Transverse colon (tissue), 4 donors: ENCODE results near the gene LRRC17. TPM values are rescaled to one million over a fixed set of nuclear protein-coding genes. Genes with fewer than 3 reads are reported as not detected.

Source experiments
- DNase-seq: peaks from one replicate; pipeline ENCODE4 v3.0.0-alpha.2; 2019
- H3K27ac ChIP-seq, 4 donors: fragments of 200-600 bp; sonication (generic); 2 replicates each; pipeline ENCODE4 v1.5.1; 2016 to 2018; ENCODE audit warnings: inconsistent platforms in 4 of 4
- H3K27me3 ChIP-seq: fragments of 200-600 bp; sonication (generic); 2 replicates; pipeline ENCODE4 v1.5.1; 2017; ENCODE audit warnings: inconsistent platforms
- H3K36me3 ChIP-seq, 4 donors: fragments of 200-600 bp; sonication (generic); 2 replicates each; pipeline ENCODE4 v1.5.1; 2017 to 2019; ENCODE audit warnings: inconsistent platforms in 4 of 4
- H3K4me1 ChIP-seq, 4 donors: fragments of 200-600 bp; sonication (generic); 2 replicates each; pipeline ENCODE4 v1.5.1; 2017 to 2020; ENCODE audit warnings: inconsistent platforms in 4 of 4
- H3K4me3 ChIP-seq, 4 donors: fragments of 200-600 bp; sonication (generic); 1 replicate in 1 of 4; 2 replicates in 3 of 4; pipeline versions ENCODE4 v1.5.1 to v1.6.1; 2017 to 2019; ENCODE audit warnings: inconsistent platforms in 4 of 4
- H3K9me3 ChIP-seq, 2 donors: fragments of 200-600 bp; sonication (generic); 2 replicates each; pipeline ENCODE4 v1.5.1; 2017 to 2019; ENCODE audit warnings: inconsistent platforms in 2 of 2
- CTCF ChIP-seq, 5 experiments: fragments of 200-600 bp in 3 of 5; fragments of 450-650 bp in 2 of 5; sonication (generic) in 3 of 5; IDR thresholded peaks; 1 replicate in 2 of 5; 2 replicates in 3 of 5; pipeline ENCODE4 v1.5.1; 2016 to 2017; ENCODE audit warnings: antibody characterized with exemption in 5 of 5, inconsistent platforms in 3 of 5, mild to moderate bottlenecking in 2 of 5, moderate library complexity in 1 of 5
- EP300 ChIP-seq: sonication (generic); formaldehyde crosslinking; IDR thresholded peaks from one replicate; pipeline ENCODE4 v1.6.1; 2017; ENCODE audit warnings: antibody characterized with exemption, low read depth
- POLR2A ChIP-seq: fragments of 450-650 bp; IDR thresholded peaks from one replicate; pipeline ENCODE4 v1.6.1; 2016; ENCODE audit warnings: antibody characterized with exemption, mild to moderate bottlenecking, moderate library complexity
- POLR2AphosphoS5 ChIP-seq, 3 donors: sonication (generic); formaldehyde crosslinking; IDR thresholded peaks; one replicate each; pipeline ENCODE4 v1.6.1; 2016; ENCODE audit warnings: antibody characterized with exemption in 3 of 3
- WGBS, 2 donors: methylation state at CpG; one replicate each; pipeline ENCODE4 v1.1.5; 2018; ENCODE audit warnings: low coverage in 1 of 2; 5-methylcytosine and 5-hydroxymethylcytosine counted together
- in situ Hi-C, 4 donors: fragments of 200-750 bp; cut with MboI; loops; one replicate each; pipeline versions ENCODE4 v1.15.0 to v1.15.1; 2017; ENCODE audit warnings: low sequenced_read_pairs in 3 of 4, low pct_ligation_motif_present in 1 of 4, low pct_unique_long_range_greater_than_20kb in 1 of 4
- intact Hi-C: fragments of 100-400 bp; cut with DNase I; formaldehyde crosslinking; loops from one replicate; pipeline ENCODE4 v1.15.1; 2023; ENCODE audit warnings: low total_unique reads
- total RNA-seq, 4 donors: library from RNA; depleted of rRNA; stranded (reverse); fragments of >200 nt; gene quantifications; one replicate each; pipeline ENCODE4 v1.1.0, GENCODE V29; 2016

Gene LRRC17
- total RNA-seq, 4 donors from 2014 or later, result 1.4 to 5.8 (median 2.2) TPM; not detected in 1

- no peak for DNase-seq
- intact Hi-C loops (no loop called here), in situ Hi-C loops (no loop called here)
- no peaks in the 10 kb centered on the region for H3K4me1 ChIP-seq
- H3K27me3 ChIP-seq, result no peaks in the 10 kb centered on the region
- WGBS, 2 donors, result 82 to 92% methylated on average over 2 to 3 of the region's 3 CpGs
- no peak overlapping the region for H3K4me3 ChIP-seq
- TF ChIP-seq CTCF (IDR thresholded peaks at IDR 0.05), result no peak
- no peak overlapping the region for H3K27ac ChIP-seq
- no peaks in the 10 kb centered on the region for H3K9me3 ChIP-seq
- H3K36me3 ChIP-seq, result no peaks in the 10 kb centered on the region
Measured at GRCh38 chr7:102875700-102876295, 37.0 kb upstream of the LRRC17 start.

GRCh38 chr7:102883098-102883860, 29.5 kb upstream of the LRRC17 start:
- no peak for DNase-seq
- Histone ChIP-seq H3K27me3 (no peaks in the 10 kb centered on the region), H3K4me1 (no peaks in the 10 kb centered on the region), H3K27ac (no peak overlapping the region), H3K4me3 (no peak overlapping the region), H3K9me3 (no peaks in the 10 kb centered on the region), H3K36me3 (no peaks in the 10 kb centered on the region)
- WGBS, 2 donors, result 73 to 75% methylated on average over 5 to 6 of the region's 6 CpGs
- TF ChIP-seq CTCF (IDR thresholded peaks at IDR 0.05) (no peak), POLR2AphosphoS5 (IDR thresholded peaks at IDR 0.05) (no peak), EP300 (no peak), POLR2A (no peak)
- intact Hi-C loops, result no loop called here
- in situ Hi-C loops, result no loop called here

- no peaks in the 10 kb centered on the region for H3K9me3 ChIP-seq
- no peak overlapping the region for H3K27ac ChIP-seq
- DNase-seq, result no peak
- peaks cover 0 to 12% (median 4%) of the 10 kb centered on the region in 4 donors for H3K4me1 ChIP-seq
- 72 to 86% methylated on average over 3 of the region's 3 CpGs for WGBS, 2 donors
- TF ChIP-seq POLR2AphosphoS5 (IDR thresholded peaks at IDR 0.05) (no peak), POLR2A (no peak), CTCF (IDR thresholded peaks at IDR 0.05) (no peak), EP300 (no peak)
- in situ Hi-C loops (no loop called here), intact Hi-C loops (no loop called here)
- H3K4me3 ChIP-seq, result no peak overlapping the region
- no peaks in the 10 kb centered on the region for H3K36me3 ChIP-seq
- H3K27me3 ChIP-seq, result no peaks in the 10 kb centered on the region
Measured at GRCh38 chr7:102888561-102889233, 24.1 kb upstream of the LRRC17 start.

GRCh38 chr7:102889851-102890250, 22.9 kb upstream of the LRRC17 start:
- no peaks in the 10 kb centered on the region for H3K9me3 ChIP-seq
- H3K4me3 ChIP-seq, result no peak overlapping the region
- 60 to 79% methylated on average over 2 of the region's 2 CpGs for WGBS, 2 donors
- intact Hi-C loops (no loop called here), in situ Hi-C loops (no loop called here)
- peaks cover 0 to 12% (median 4%) of the 10 kb centered on the region in 4 donors for H3K4me1 ChIP-seq
- no peak for DNase-seq
- H3K27me3 ChIP-seq, result no peaks in the 10 kb centered on the region
- no peak overlapping the region for H3K27ac ChIP-seq
- no peak for TF ChIP-seq CTCF (IDR thresholded peaks at IDR 0.05)
- TF ChIP-seq EP300, result no peak
- TF ChIP-seq POLR2A, result no peak
- TF ChIP-seq POLR2AphosphoS5 (IDR thresholded peaks at IDR 0.05), result no peak
- H3K36me3 ChIP-seq, result no peaks in the 10 kb centered on the region
